CD8-positive, alpha-beta memory T cell (primary cell): ENCODE data around the gene PHYKPL. TPM values are rescaled to one million over a fixed set of nuclear protein-coding genes. Genes with fewer than 3 reads are reported as not detected.

Experiments
- CTCF ChIA-PET: fragments of 350-600 bp; sonication (Branson Sonifier 250); formaldehyde crosslinking; loops from one replicate; lab custom pipeline; 2021; ENCODE audit warnings: antibody characterized with exemption; lab: Charles Lee
- POLR2A ChIA-PET: fragments of 350-600 bp; sonication (Branson Sonifier 250); formaldehyde crosslinking; loops from one replicate; lab custom pipeline; 2021; ENCODE audit warnings: antibody characterized with exemption; lab: Charles Lee
- DNase-seq, 5 donors: peaks; one replicate each; pipeline versions ENCODE4 v3.0.0 to v3.0.0-alpha.2; 2020 to 2022; ENCODE audit warnings: mixed read lengths in 1 of 5
- H3K27ac ChIP-seq: one replicate; pipeline ENCODE4 v1.7.0; 2013; ENCODE audit warnings: low read depth, mild to moderate bottlenecking, low read length, moderate library complexity
- H3K27me3 ChIP-seq: 2 replicates; pipeline ENCODE4 v1.7.0; 2013; ENCODE audit warnings: low read length, mild to moderate bottlenecking; ENCODE audit not compliant: insufficient read depth, poor library complexity, severe bottlenecking
- H3K36me3 ChIP-seq: 2 replicates; pipeline ENCODE4 v1.7.0; 2013; ENCODE audit warnings: mild to moderate bottlenecking, low read length, moderate library complexity; ENCODE audit not compliant: insufficient read depth
- H3K4me1 ChIP-seq: 2 replicates; pipeline ENCODE4 v1.7.0; 2013; ENCODE audit warnings: mild to moderate bottlenecking, low read length, moderate library complexity; ENCODE audit not compliant: insufficient read depth
- H3K4me3 ChIP-seq: 2 replicates; pipeline ENCODE4 v1.7.0; 2013; ENCODE audit warnings: mild to moderate bottlenecking, low read length
- H3K9me3 ChIP-seq: 2 replicates; pipeline ENCODE4 v1.7.0; 2013; ENCODE audit warnings: mild to moderate bottlenecking, low read length
- H3K27ac Mint-ChIP-seq, 8 donors: one replicate each; pipeline ENCODE4 v1.8.0; 2020 to 2021; ENCODE audit warnings: mixed read lengths in 8 of 8, mild to moderate bottlenecking in 6 of 8, inconsistent platforms in 3 of 8, moderate library complexity in 3 of 8
- H3K27me3 Mint-ChIP-seq, 2 donors: one replicate each; pipeline ENCODE4 v1.8.0; 2020 to 2021; ENCODE audit warnings: mixed read lengths in 2 of 2, mild to moderate bottlenecking in 1 of 2, moderate library complexity in 1 of 2
- H3K36me3 Mint-ChIP-seq, 3 donors: one replicate each; pipeline ENCODE4 v1.8.0; 2020 to 2021; ENCODE audit warnings: mixed read lengths in 3 of 3, inconsistent platforms in 1 of 3, mild to moderate bottlenecking in 1 of 3
- H3K4me1 Mint-ChIP-seq, 3 donors: one replicate each; pipeline ENCODE4 v1.8.0; 2020 to 2021; ENCODE audit warnings: mixed read lengths in 3 of 3, inconsistent platforms in 1 of 3, mild to moderate bottlenecking in 1 of 3
- H3K4me3 Mint-ChIP-seq, 7 donors: one replicate each; pipeline ENCODE4 v1.8.0; 2020 to 2021; ENCODE audit warnings: mixed read lengths in 7 of 7, mild to moderate bottlenecking in 6 of 7, moderate library complexity in 4 of 7, inconsistent platforms in 2 of 7
- H3K9me3 Mint-ChIP-seq, 5 donors: one replicate each; pipeline ENCODE4 v1.8.0; 2020 to 2022; ENCODE audit warnings: mixed read lengths in 5 of 5, mild to moderate bottlenecking in 3 of 5, moderate library complexity in 2 of 5, inconsistent platforms in 1 of 5
- polyA plus RNA-seq: library from polyadenylated mRNA; unstranded; fragments of 300-500 nt; fragmentation: Illumina TruSeq; gene quantifications from one replicate; pipeline ENCODE4 v1.2.3, GENCODE V29; 2021
- total RNA-seq, 2 experiments: library from RNA; stranded (reverse); gene quantifications; one replicate each; pipeline ENCODE4 v1.2.3, GENCODE V29; 2021

The PHYKPL gene
- total and polyA plus RNA-seq, 3 experiments from 2014 or later = 41.6 to 61.1 (median 57.8) TPM

- Mint-ChIP-seq H3K27ac (peak overlapping the region; percentile 79 to 95 (median 86)), H3K36me3 (peaks cover 6 to 63% (median 7%) of the 10 kb centered on the region in 3 donors), H3K9me3 (peaks cover 0 to 2% (median 0%) of the 10 kb centered on the region in 5 donors), H3K4me3 (peak overlapping the region; percentile 78 to 89 (median 84)), H3K4me1 (peaks cover 28 to 55% (median 38%) of the 10 kb centered on the region in 3 donors), H3K27me3 (peaks cover 0 to 2% of the 10 kb centered on the region in 2 donors)
- Histone ChIP-seq H3K27me3 (no peaks in the 10 kb centered on the region), H3K27ac (peak overlapping the region; percentile 79), H3K36me3 (peaks cover 47% of the 10 kb centered on the region), H3K9me3 (no peaks in the 10 kb centered on the region), H3K4me3 (peak overlapping the region; percentile 91), H3K4me1 (peaks cover 32% of the 10 kb centered on the region)
- peak in 2 of 5 donors; percentile 28 to 34 for DNase-seq
- ChIA-PET CTCF (interaction anchor here (0.7 to 1.2 kb wide), 6 partner anchors 10 to 673 kb away, joined by 3 to 4 read pairs (median 3); no protein-coding TSS in a partner anchor), POLR2A (interaction anchor here (0.5 to 1.0 kb wide), 4 partner anchors 9 to 74 kb away, joined by 3 read pairs; no protein-coding TSS in a partner anchor)
Observed at GRCh38 chr5:178206166-178207101, 26.2 kb downstream of the PHYKPL start.

GRCh38 chr5:178205749-178206047 is 26.9 kb downstream of the PHYKPL start:
- peak overlapping the region; percentile 91 for H3K4me3 ChIP-seq
- Mint-ChIP-seq H3K27ac (peak overlapping the region; percentile 79 to 95 (median 86)), H3K9me3 (peaks cover 0 to 2% (median 0%) of the 10 kb centered on the region in 5 donors), H3K4me3 (peak overlapping the region; percentile 78 to 89 (median 84)), H3K27me3 (peaks cover 0 to 2% of the 10 kb centered on the region in 2 donors), H3K4me1 (peaks cover 27 to 52% (median 37%) of the 10 kb centered on the region in 3 donors), H3K36me3 (peaks cover 6 to 56% (median 7%) of the 10 kb centered on the region in 3 donors)
- ChIA-PET CTCF (interaction anchor here (0.8 to 1.2 kb wide), 3 partner anchors 9 to 60 kb away, joined by 3 to 4 read pairs (median 3); no protein-coding TSS in a partner anchor), POLR2A (interaction anchor here (0.5 to 1.0 kb wide), 3 partner anchors 10 to 73 kb away, joined by 3 read pairs; no protein-coding TSS in a partner anchor)
- H3K9me3 ChIP-seq = no peaks in the 10 kb centered on the region
- peaks cover 32% of the 10 kb centered on the region for H3K4me1 ChIP-seq
- H3K36me3 ChIP-seq = peaks cover 39% of the 10 kb centered on the region
- H3K27ac ChIP-seq = peak overlapping the region; percentile 79
- H3K27me3 ChIP-seq = no peaks in the 10 kb centered on the region
- no peak for DNase-seq

GRCh38 chr5:178204935-178205748 is 27.5 kb downstream of the PHYKPL start:
- Histone ChIP-seq H3K27me3 (no peaks in the 10 kb centered on the region), H3K27ac (peak overlapping the region; percentile 79), H3K4me3 (peak overlapping the region; percentile 91), H3K36me3 (peaks cover 34% of the 10 kb centered on the region), H3K4me1 (peaks cover 32% of the 10 kb centered on the region), H3K9me3 (no peaks in the 10 kb centered on the region)
- H3K4me1 Mint-ChIP-seq = peaks cover 27 to 48% (median 31%) of the 10 kb centered on the region in 3 donors
- DNase-seq = peak; percentile 64 to 79 (median 66)
- peak overlapping the region; percentile 84 to 99 (median 96) for H3K4me3 Mint-ChIP-seq
- H3K36me3 Mint-ChIP-seq = peaks cover 6 to 50% (median 7%) of the 10 kb centered on the region in 3 donors
- POLR2A ChIA-PET = interaction anchor here (0.9 to 1.3 kb wide), 7 partner anchors 8 to 1419 kb away, joined by 3 to 7 read pairs (median 3); partner anchors contain the start of genes HNRNPH1 and NHP2
- H3K27me3 Mint-ChIP-seq = peaks cover 0 to 2% of the 10 kb centered on the region in 2 donors
- peak overlapping the region; percentile 72 to 94 (median 84) for H3K27ac Mint-ChIP-seq
- CTCF ChIA-PET = interaction anchor here (0.8 to 1.5 kb wide), 3 partner anchors 8 to 60 kb away, joined by 3 to 8 read pairs (median 3); no protein-coding TSS in a partner anchor
- peaks cover 0 to 2% (median 0%) of the 10 kb centered on the region in 5 donors for H3K9me3 Mint-ChIP-seq

- Mint-ChIP-seq H3K4me1 (peaks cover 25 to 42% (median 28%) of the 10 kb centered on the region in 3 donors), H3K27me3 (peaks cover 0 to 2% of the 10 kb centered on the region in 2 donors), H3K9me3 (peaks cover 0 to 2% (median 0%) of the 10 kb centered on the region in 5 donors), H3K36me3 (peaks cover 3 to 42% (median 7%) of the 10 kb centered on the region in 3 donors), H3K4me3 (peak within 1 kb of the TSS; percentile 96 to 100 (median 99)), H3K27ac (peak within 1 kb of the TSS; percentile 95 to 99 (median 98))
- H3K27ac ChIP-seq = peak within 1 kb of the TSS; percentile 79
- H3K4me1 ChIP-seq = peaks cover 32% of the 10 kb centered on the region
- H3K27me3 ChIP-seq = no peaks in the 10 kb centered on the region
- ChIA-PET CTCF (interaction anchor here (0.9 to 1.5 kb wide), 2 partner anchors 26 to 30 kb away, joined by 5 to 8 read pairs; no protein-coding TSS in a partner anchor), POLR2A (interaction anchor here (0.5 to 1.3 kb wide), 7 partner anchors 9 to 1420 kb away, joined by 3 to 7 read pairs (median 4); partner anchors contain the start of genes HNRNPH1 and NHP2)
- H3K9me3 ChIP-seq = no peaks in the 10 kb centered on the region
- peak; percentile 94 to 98 (median 95) for DNase-seq
- peak within 1 kb of the TSS; percentile 91 for H3K4me3 ChIP-seq
- peaks cover 27% of the 10 kb centered on the region for H3K36me3 ChIP-seq
Observed at GRCh38 chr5:178204182-178204934, 28.2 kb downstream of the PHYKPL start, which contains the start of gene HNRNPAB. Gene HNRNPAB (plus strand): TSS chr5:178204533. CDS start chr5:178204838, 305 bp downstream.

- Mint-ChIP-seq H3K9me3 (peaks cover 0 to 2% (median 0%) of the 10 kb centered on the region in 5 donors), H3K27me3 (peaks cover 0 to 2% of the 10 kb centered on the region in 2 donors), H3K36me3 (peaks cover 0 to 36% (median 7%) of the 10 kb centered on the region in 3 donors), H3K4me1 (peaks cover 25 to 37% (median 28%) of the 10 kb centered on the region in 3 donors), H3K27ac (peak overlapping the region in 6 of 8 donors; percentile 63 to 99 (median 92)), H3K4me3 (peak overlapping the region; percentile 96 to 100 (median 99))
- no peaks in the 10 kb centered on the region for H3K9me3 ChIP-seq
- no peaks in the 10 kb centered on the region for H3K27me3 ChIP-seq
- POLR2A ChIA-PET = interaction anchor here (0.5 to 1.3 kb wide), 6 partner anchors 9 to 1420 kb away, joined by 3 to 7 read pairs (median 4); partner anchors contain the start of gene HNRNPH1
- H3K36me3 ChIP-seq = peaks cover 20% of the 10 kb centered on the region
- peak overlapping the region; percentile 89 for H3K4me3 ChIP-seq
- DNase-seq = no peak
- H3K4me1 ChIP-seq = peaks cover 32% of the 10 kb centered on the region
- H3K27ac ChIP-seq = peak overlapping the region; percentile 79
- CTCF ChIA-PET = interaction anchor here (0.9 to 1.5 kb wide), 2 partner anchors 26 to 31 kb away, joined by 5 to 8 read pairs; no protein-coding TSS in a partner anchor
Observed at GRCh38 chr5:178203670-178204181, 28.9 kb downstream of the PHYKPL start.

GRCh38 chr5:178202541-178202940 is 30.1 kb downstream of the PHYKPL start:
- H3K9me3 ChIP-seq = no peaks in the 10 kb centered on the region
- peak overlapping the region; percentile 44 to 85 (median 59) for H3K4me3 Mint-ChIP-seq
- POLR2A ChIA-PET = no interaction called here
- DNase-seq = no peak
- H3K27ac Mint-ChIP-seq = peak overlapping the region in 2 of 8 donors; percentile 54 to 77
- CTCF ChIA-PET = no interaction called here
- no peak overlapping the region for H3K27ac ChIP-seq
- peaks cover 22% of the 10 kb centered on the region for H3K4me1 ChIP-seq
- peaks cover 0 to 2% (median 0%) of the 10 kb centered on the region in 5 donors for H3K9me3 Mint-ChIP-seq
- H3K27me3 Mint-ChIP-seq = peaks cover 0 to 2% of the 10 kb centered on the region in 2 donors
- peaks cover 19 to 25% (median 21%) of the 10 kb centered on the region in 3 donors for H3K4me1 Mint-ChIP-seq
- no peaks in the 10 kb centered on the region for H3K27me3 ChIP-seq
- peaks cover 8% of the 10 kb centered on the region for H3K36me3 ChIP-seq
- peaks cover 0 to 24% (median 1%) of the 10 kb centered on the region in 3 donors for H3K36me3 Mint-ChIP-seq
- H3K4me3 ChIP-seq = no peak overlapping the region
